ENCODE results near the gene PCP4.
"Not testable (repeated sequence)": the region's sequence is repeated elsewhere in the genome, so short reads cannot be mapped to it uniquely, and the experiment has no call there.

The PCP4 gene

GRCh38 chr21:39869141-39869818 is 2.0 kb downstream of the PCP4 start:
- no peak for DNase-seq

GRCh38 chr21:39873687-39874086 is 6.4 kb downstream of the PCP4 start:
- no peak for DNase-seq

- DNase-seq: no peak
These were observed 7.0 kb downstream of the PCP4 start for GRCh38 chr21:39874206-39874605.

DNA sequence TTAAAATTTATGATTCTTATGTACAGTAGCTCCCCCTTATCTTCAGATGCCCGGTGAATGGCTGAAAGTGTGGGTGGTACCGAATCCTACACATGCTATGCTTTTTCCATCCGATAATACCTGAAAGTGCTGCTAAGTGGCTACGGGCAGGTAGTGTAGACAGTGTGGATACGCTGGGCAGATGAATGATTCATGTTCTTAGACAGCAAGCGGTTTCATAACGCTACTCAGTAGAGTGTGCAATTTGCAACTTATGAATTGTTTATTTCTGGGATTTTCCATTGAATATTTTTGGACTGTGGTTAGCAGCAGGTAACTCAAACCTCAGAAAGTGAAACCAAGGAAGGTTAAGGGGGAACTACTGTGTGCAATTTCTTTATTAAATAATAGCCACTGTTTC is 7.5 kb downstream of the PCP4 start:
- peak; percentile 24 for DNase-seq

- DNase-seq: no peak
These were observed 14.4 kb downstream of the PCP4 start for GRCh38 chr21:39881661-39882060.

GRCh38 chr21:39882151-39882838 is 15.1 kb downstream of the PCP4 start:
- no peak for DNase-seq

DNA sequence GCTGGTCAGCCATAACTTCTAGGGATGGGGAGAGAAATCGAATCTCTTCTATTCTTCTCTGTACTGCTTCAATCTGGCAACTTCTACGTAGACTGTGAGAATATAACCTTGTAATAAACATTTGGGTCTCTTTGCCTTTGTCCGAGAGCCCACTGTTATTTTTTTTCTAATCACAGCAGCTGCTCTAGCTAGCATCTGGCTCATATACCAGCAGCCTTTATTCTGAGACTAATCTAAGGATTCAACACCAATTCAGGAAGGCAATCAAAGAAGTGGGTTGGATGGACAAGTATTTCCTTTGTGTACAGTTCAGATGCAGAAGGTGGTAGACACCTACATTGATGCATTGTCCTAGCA is 15.6 kb downstream of the PCP4 start:
- no peak for DNase-seq

DNA sequence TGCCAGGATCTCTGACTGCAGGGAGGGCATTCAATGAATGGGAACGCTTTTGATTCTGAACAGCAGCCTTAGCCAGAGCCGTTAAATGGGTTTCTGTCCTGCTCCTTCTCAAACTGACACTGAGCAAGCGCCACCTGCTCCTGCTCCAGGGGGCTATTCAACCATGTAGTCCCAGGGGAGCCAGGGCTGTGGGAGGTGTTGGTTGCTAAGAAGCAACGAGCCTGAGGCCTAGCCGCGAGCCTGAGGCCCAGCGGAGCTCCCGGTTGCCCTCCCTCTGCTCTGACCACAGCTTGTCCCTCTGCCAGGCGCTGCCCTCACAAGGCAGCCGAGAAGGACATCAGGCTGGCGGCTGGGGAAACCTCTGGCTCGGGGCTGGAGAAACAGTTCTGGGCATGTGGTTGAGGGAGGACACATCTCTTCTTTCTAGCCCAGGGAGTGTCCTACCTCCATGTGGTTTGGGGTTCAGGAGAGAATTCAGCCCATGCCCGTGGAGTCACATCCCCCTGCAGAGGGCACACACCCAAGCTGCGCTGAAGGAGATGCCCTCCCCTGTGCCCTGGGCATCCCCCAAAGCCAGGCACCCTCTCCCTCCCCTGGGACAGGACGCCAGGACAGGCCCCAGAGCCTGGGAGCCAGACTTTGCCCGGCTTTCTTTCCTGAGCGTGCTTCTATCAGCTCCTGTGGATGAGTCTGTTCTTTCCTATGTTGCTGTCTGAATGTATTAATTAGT is 18.0 kb downstream of the PCP4 start:
- peak; percentile 100 for DNase-seq

DNA sequence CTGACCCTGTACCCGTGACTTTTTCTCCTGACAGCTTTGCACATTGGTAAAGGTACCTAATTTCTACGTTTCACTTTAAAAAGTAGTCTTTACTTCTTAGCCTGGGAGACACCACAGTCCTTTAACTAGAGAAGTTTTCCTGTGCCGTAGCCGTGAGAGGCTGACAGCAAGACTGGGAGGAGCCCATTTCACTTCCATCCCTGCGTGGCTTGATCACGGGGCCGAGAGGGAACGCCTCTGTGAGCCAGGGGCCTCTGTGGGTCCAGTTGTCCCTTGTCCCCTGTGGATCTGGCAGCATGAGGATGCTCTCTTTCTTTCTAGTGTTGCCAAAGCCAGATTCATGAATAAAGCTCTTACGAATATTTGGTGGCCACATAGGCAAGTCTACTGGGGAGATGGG is 21.6 kb downstream of the PCP4 start:
- no peak for DNase-seq

DNA sequence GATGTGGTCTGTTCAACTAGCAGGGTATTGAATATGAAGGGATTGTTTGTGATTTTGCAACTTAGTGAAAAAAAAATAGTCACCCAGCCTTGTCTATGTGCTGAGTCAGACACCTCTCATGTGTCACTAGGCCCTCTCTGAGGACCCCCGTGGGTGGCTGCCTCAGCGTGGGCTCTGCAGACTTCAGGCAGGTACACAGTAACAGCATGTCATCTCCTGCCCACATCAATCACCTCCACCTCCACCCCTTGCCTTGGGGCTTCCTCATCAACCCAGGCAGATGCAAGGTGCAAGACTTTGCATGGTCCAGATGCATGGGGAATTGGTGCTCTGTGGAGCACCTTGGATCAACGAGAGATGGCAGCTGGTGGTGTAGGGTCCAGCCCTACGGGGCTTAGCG is 23.9 kb downstream of the PCP4 start:
- no peak for DNase-seq

- DNase-seq: not testable (repeated sequence)
These were observed 24.6 kb downstream of the PCP4 start for GRCh38 chr21:39891863-39892262.

- DNase-seq: no peak
These were observed 33.3 kb downstream of the PCP4 start for GRCh38 chr21:39900491-39900890.

DNA sequence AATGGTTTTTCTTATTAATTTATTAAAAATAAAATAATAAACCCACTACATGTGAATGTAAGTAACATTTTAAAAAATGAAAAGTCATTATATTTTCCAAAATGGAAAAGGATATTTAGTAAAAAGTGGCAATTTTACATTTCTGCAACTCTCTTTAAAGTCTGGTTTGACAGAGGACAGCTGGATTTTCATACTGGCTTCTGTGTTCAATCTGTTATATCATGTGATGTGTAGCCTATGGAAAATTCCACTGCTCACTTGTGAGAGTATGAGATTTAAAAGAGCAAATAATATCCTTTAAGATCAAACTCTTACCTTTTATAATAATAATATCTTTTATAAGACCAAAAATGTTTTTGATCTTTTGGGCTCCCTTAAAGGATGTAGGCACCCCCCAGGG is 33.7 kb downstream of the PCP4 start:
- no peak for DNase-seq

DNA sequence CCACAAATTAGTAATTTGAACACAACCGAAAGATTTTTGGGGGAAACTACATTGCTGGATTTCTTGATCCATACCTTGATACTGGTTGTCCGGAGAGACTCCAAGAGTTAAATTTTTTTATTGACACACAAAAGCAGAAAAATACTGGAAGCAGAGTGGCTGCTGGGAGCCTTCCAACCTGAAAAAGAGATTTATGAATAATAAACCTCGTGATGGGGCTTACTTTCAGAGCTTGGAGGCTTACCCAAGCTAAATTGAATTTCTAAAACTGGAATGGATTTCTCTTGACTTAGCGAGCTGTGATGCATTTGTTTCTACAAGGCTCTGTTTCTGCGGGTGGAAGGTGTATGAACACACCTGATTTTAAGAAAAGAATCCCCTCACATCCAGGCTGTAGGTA is 35.7 kb downstream of the PCP4 start:
- DNase-seq: no peak

GRCh38 chr21:39904457-39904856 is 37.2 kb downstream of the PCP4 start:
- DNase-seq: no peak

- DNase-seq: no peak
These were observed 41.2 kb downstream of the PCP4 start for GRCh38 chr21:39908265-39908923.

DNA sequence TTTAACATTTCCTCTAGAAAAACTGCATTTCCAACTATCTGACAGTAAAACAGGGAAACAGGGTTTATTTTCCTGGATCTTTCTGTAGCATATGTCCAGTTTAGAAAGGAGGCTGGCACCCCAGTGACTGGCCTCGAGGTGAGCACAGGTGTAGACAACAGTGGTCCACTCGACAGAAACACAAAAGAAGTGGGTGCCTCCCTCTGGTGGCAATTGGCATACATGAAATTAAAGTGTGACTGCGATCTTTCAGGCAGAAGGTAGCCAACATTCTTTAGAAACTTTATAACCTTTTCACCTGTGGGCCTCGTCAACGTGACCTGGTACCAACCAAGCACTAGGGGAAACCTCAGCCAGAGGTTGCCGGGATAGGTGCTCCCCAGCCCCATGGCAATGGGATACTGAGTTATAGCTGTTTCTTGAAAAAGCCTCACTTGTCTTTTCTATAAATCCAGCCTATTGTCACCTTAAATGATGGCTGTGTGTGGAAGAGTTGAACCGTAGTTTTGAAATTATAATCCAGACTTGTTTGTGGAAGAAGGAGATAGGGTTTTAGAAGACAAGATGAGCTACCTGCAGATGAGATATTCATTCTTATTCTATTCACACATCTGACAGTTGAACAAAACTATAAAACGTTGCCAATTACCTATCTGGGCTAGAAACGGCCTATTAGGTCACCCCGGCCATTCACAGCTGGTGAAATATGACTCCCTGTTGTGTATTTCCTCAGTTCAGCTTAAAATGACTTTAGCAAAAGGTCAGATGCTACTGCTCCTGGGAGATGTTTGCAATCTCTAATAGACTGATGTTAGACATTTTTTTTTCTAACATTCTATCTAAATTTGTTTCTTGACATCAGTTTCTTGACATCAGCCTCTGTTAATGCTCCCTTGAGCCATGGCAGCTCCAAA is 44.3 kb downstream of the PCP4 start:
- peak; percentile 61 for DNase-seq

- no peak for DNase-seq
These were observed 46.6 kb downstream of the PCP4 start for GRCh38 chr21:39913706-39914305.

DNA sequence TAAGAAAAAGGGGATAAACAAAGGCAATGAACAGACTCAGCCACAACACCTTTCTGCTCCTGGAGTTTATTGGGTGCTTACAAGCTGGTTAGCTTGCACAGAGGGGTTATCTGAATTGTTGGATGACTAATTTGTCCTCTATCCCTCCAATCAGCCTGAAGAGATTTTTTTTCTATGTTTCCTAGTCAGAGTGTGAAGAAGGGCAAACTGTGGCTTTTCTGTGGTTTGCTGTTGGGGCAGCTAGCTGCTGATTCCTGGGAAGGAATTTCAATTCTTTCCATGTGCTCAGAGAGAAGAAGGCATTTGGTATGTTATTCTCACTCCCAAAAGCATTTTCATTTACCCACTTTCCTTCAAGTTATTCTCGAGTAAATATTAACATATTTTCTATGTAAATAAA is 48.6 kb downstream of the PCP4 start:
- no peak for DNase-seq

DNA sequence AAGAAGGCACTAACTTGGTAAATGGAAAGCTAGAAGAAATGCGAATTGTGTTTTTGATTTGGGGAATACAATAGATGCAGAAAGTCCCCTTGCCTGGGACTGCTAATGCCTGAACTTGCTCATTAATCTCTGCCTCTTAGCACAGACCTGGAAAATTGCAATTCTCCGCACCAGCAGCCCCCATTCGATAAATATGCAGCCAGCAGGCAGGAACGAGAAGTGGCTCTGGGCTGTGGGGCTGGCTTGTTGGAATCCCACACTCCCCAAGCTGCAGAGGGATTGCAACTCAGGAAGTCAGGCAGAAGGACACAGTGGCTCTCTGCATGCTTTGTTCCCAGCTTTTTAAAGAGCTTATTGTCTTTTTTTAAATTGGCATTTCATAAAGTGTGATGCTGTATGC is 51.3 kb downstream of the PCP4 start:
- no peak for DNase-seq

DNA sequence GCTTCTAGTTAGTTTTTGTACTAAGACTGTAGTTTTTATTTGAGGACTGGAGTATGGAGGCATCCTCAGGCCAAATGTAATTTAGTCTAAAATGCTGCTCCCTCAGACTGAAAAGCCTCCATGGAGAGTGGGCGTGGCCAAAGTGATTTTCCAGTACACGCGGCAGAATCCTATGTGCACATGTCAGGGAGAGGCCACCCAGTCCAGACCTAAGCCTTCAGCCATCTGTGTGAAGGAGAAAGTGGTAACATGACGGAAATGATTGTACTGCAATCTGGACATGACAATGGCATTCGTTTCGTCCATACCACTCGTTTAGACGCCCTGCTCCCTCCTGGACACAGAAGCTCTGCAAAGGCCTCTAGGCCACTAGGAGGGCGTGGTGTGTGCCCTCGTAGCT is 56.2 kb downstream of the PCP4 start:
- no peak for DNase-seq
